Measurements from ENCODE around the gene WDR62. TPM values are rescaled to one million over a fixed set of nuclear protein-coding genes. Genes with fewer than 3 reads are reported as not detected.

WDR62 gene
- total RNA-seq, 4 donors from 2014 or later: 0.78 to 1.8 (median 0.84) TPM

DNA sequence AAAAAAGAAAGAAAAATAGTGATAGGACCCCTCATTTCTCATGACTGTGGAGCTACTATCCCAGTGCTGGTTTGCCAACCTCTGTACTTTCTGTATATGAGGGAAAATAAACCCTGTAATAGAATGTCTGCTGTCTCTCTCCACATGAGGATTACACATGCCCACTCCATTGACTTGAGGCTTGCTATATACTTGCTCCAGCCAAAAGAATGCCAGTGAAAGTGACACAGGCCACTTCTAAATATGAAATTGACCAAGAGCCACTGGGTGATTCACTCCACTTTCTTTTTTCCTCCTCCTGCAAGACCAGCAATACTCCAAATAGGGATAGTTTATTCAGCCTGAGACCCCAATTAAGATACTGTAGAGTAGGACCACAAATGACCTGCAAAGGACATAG lies 6.9 kb upstream of the WDR62 start:
- DNase-seq: no peak
- H3K36me3 ChIP-seq: no peaks in the 10 kb centered on the region
- no peak overlapping the region for H3K27ac ChIP-seq
- H3K4me1 ChIP-seq: no peaks in the 10 kb centered on the region
- intact Hi-C loops (cut with DNase I): no loop called here
- H3K4me3 ChIP-seq (replicated peaks in 1 of 3): no peak overlapping the region
- no peaks in the 10 kb centered on the region for H3K27me3 ChIP-seq
- TF ChIP-seq POLR2A (IDR thresholded peaks at IDR 0.05): no peak
- H3K9me3 ChIP-seq: no peaks in the 10 kb centered on the region

DNA sequence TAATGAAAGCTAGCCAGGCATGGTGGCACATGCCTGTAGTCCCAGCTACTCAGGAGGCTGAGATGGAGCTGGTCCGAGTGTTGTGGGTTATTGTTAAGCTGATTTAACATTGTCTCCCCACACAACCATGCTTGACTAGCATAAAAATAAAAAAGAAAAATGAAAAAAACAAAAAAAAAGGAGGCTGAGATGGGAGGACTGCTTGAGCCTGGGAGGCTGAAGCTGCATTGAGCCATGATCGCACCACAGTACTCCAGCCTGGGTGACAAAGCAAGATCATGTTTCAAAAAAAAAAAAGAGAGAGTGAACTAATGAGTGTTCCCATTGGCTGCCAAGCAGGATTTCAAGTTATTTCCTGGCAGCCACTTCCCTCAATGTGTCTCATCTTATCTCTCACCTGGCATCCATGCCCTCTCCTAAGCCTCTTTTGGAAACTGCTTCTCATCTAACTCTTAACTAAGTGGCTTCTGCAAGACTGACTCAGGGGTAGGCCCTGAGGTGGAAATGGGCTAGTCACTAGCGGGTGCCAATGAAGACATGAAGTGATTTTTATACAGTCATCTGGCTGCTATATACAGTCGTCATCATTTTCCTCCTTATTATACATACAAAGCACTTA lies 5.5 kb upstream of the WDR62 start:
- 94 to 98% methylated on average over 4 of the region's 4 CpGs for WGBS, 2 donors
- TF ChIP-seq POLR2A (IDR thresholded peaks at IDR 0.05): no peak
- TF ChIP-seq, protein P1, sequence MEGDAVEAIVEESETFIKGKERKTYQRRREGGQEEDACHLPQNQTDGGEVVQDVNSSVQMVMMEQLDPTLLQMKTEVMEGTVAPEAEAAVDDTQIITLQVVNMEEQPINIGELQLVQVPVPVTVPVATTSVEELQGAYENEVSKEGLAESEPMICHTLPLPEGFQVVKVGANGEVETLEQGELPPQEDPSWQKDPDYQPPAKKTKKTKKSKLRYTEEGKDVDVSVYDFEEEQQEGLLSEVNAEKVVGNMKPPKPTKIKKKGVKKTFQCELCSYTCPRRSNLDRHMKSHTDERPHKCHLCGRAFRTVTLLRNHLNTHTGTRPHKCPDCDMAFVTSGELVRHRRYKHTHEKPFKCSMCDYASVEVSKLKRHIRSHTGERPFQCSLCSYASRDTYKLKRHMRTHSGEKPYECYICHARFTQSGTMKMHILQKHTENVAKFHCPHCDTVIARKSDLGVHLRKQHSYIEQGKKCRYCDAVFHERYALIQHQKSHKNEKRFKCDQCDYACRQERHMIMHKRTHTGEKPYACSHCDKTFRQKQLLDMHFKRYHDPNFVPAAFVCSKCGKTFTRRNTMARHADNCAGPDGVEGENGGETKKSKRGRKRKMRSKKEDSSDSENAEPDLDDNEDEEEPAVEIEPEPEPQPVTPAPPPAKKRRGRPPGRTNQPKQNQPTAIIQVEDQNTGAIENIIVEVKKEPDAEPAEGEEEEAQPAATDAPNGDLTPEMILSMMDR (IDR thresholded peaks at IDR 0.05): no peak
- no peaks in the 10 kb centered on the region for H3K36me3 ChIP-seq

DNA sequence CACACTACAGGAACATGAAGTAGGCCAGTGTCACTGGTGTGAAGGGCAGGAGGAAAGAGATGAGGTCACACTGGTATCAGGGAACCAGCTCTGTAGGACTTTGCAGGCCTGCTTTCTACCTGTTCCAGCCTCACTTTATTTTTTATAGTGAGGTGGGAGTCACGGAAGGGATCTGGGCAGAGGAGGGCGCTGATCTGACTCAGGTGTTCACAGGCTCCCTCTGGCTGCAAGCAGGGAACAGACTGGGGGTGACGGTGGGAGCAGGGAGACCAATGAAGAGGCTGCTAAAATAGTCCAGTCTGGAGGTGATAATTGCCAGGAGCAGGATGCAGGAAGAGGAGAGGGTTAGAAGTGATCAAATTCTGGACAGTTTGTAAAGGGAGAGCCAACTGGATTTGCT lies 3.5 kb upstream of the WDR62 start:
- peaks cover 6 to 8% of the 10 kb centered on the region in 2 donors for H3K4me1 ChIP-seq

More for the DNA sequence above, 5.5 kb upstream of the WDR62 start:
- Histone ChIP-seq H3K27me3 (no peaks in the 10 kb centered on the region), H3K9me3 (no peaks in the 10 kb centered on the region), H3K4me3 (replicated peaks in 1 of 3) (no peak overlapping the region), H3K4me1 (no peaks in the 10 kb centered on the region), H3K27ac (no peak overlapping the region)
- no peak for DNase-seq
- intact Hi-C loops (cut with DNase I): no loop called here

DNA sequence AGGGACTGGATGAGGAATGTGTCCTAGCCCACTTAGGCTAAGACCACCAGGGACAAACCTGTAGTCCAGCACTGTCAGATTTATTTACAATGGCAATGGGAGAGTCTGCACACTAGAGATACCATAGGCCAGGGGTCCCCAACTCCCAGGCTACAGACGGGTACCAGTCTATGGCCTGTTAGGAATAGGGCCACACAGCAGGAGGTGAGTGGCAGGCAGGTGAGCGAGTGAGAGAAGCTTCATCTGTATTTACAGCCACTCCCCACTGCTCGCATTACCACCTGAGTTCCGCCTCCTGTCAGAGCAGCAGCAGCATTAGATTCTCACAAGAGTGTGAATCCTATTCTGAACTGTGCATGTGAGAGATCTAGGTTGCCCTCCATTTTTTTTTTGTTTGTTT lies 3.1 kb upstream of the WDR62 start:
- Histone ChIP-seq H3K4me1 (peaks cover 6 to 8% of the 10 kb centered on the region in 2 donors), H3K27me3 (no peaks in the 10 kb centered on the region), H3K27ac (no peak overlapping the region), H3K4me3 (replicated peaks in 1 of 3) (no peak overlapping the region), H3K9me3 (no peaks in the 10 kb centered on the region), H3K36me3 (no peaks in the 10 kb centered on the region)
- intact Hi-C loops (cut with DNase I): loop anchor here (5.0 kb wide), 1 partner anchor 39 kb away; the partner anchor contains the start of gene ALKBH6
- no peak for DNase-seq
- TF ChIP-seq POLR2A (IDR thresholded peaks at IDR 0.05): no peak
- TF ChIP-seq, protein P1 (IDR thresholded peaks at IDR 0.05): no peak
- WGBS, 2 donors: 98 to 100% methylated on average over 4 of the region's 4 CpGs

More for the DNA sequence above, 3.5 kb upstream of the WDR62 start:
- Histone ChIP-seq H3K9me3 (no peaks in the 10 kb centered on the region), H3K27ac (no peak overlapping the region), H3K36me3 (no peaks in the 10 kb centered on the region), H3K4me3 (replicated peaks in 1 of 3) (no peak overlapping the region), H3K27me3 (no peaks in the 10 kb centered on the region)
- DNase-seq: no peak
- intact Hi-C loops (cut with DNase I): loop anchor here (5.0 kb wide), 1 partner anchor 39 kb away; the partner anchor contains the start of gene ALKBH6
- 52 to 71% methylated on average over 3 of the region's 3 CpGs for WGBS, 2 donors
- no peak for TF ChIP-seq POLR2A (IDR thresholded peaks at IDR 0.05)
- TF ChIP-seq, protein P1 (IDR thresholded peaks at IDR 0.05): no peak

DNA sequence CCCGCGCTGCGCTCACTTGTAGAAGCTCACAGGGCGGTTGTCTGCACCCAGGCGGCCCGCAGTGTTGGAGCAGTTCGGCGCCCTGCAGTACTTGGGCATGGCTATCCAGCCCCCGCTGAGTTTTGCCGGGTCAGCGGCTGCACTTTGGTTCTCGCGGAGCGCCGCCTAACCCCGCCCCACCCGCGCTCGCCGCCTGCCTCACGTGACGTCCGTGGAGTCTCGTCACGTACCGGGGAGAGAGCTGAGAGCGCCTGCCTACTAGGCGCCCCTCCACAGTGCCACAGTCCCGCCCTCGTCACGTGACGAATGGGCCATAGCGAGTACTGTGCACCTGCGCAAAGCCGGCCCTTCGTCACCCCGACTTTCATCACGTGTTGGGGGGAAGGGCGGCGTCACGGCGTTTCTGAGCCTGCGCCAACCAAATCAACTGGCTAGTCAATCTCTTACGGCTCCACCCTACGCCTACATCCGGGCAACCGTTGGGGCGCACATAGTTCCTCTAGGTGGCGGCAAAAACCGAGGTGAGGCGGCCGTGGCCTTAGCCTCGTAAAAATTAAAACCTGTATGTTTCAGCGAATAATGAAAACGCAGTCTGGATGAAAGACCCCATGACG lies 471 bp upstream of the WDR62 start, which contains the start of gene THAP8:
THAP8 (minus strand) TSS at position 167 of the 614 bp plus-strand sequence; CDS start at position 99, 68 bp downstream.
- H3K4me1 ChIP-seq: peaks cover 6 to 8% of the 10 kb centered on the region in 2 donors
- H3K27ac ChIP-seq: peak within 1 kb of the TSS; percentile 89 to 96 (median 91)
- no peaks in the 10 kb centered on the region for H3K9me3 ChIP-seq
- peak; percentile 100 for DNase-seq
- peak; percentile 39 to 80 for TF ChIP-seq POLR2A (IDR thresholded peaks at IDR 0.05)
- TF ChIP-seq, protein P1 (IDR thresholded peaks at IDR 0.05): peak in 5 of 6 experiments; percentile 13 to 74 (median 69)
- H3K27me3 ChIP-seq: no peaks in the 10 kb centered on the region
- peak within 1 kb of the TSS; percentile 39 to 73 (median 50) for H3K4me3 ChIP-seq (replicated peaks in 1 of 3)
- H3K36me3 ChIP-seq: no peaks in the 10 kb centered on the region
- WGBS, 2 donors: 1 to 2% methylated on average over 13 of the region's 56 CpGs
- intact Hi-C loops (cut with DNase I): loop anchor here (5.0 kb wide), 1 partner anchor 42 kb away; the partner anchor contains the start of gene ALKBH6
